Measurements from ENCODE around the gene MS4A8. TPM values are rescaled to one million over a fixed set of nuclear protein-coding genes. Genes with fewer than 3 reads are reported as not detected.

The MS4A8 gene
- total RNA-seq, 3 donors from 2014 or later (not counting 1 experiment from before 2014, with no cell fraction given) = not detected

DNA sequence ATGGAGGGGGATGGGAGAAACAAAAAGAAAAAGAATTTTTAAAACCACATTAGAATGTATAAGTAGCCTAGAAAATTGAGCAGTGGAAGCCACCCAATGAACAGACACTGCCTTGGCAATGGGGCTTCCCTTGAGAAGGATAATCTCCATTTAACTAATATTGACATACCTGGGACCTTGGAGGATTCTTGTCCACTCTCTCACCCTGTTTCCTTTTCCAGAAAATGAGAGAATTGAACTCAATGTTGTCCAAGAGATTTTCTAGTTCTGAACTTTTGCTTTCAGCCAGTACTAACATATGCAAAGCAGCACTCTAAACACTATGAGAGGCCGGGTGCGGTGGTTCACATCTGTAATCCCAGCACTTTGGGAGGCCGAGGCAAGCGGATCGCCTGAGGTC lies 524 bp downstream of the MS4A8 start:
- Histone ChIP-seq H3K4me1 (ENCODE audit: control insufficient read depth, insufficient read depth, low read length) (no peaks in the 10 kb centered on the region), H3K36me3 (ENCODE audit: control insufficient read depth, insufficient read depth, low read length) (no peaks in the 10 kb centered on the region), H3K4me3 (ENCODE audit: low read length) (no peak overlapping the region), H3K27me3 (ENCODE audit: control insufficient read depth, insufficient read depth, low read length) (no peaks in the 10 kb centered on the region), H3K27ac (ENCODE audit: low read length) (no peak overlapping the region), H3K9me3 (ENCODE audit: control insufficient read depth, insufficient read depth, low read length) (no peaks in the 10 kb centered on the region)
- peaks cover 0 to 2% of the 10 kb centered on the region in 2 donors for H3K9me3 Mint-ChIP-seq
- intact Hi-C loops (cut with micrococcal nuclease) = no loop called here
- no peaks in the 10 kb centered on the region for H3K4me1 Mint-ChIP-seq
- TF ChIP-seq, protein P1, sequence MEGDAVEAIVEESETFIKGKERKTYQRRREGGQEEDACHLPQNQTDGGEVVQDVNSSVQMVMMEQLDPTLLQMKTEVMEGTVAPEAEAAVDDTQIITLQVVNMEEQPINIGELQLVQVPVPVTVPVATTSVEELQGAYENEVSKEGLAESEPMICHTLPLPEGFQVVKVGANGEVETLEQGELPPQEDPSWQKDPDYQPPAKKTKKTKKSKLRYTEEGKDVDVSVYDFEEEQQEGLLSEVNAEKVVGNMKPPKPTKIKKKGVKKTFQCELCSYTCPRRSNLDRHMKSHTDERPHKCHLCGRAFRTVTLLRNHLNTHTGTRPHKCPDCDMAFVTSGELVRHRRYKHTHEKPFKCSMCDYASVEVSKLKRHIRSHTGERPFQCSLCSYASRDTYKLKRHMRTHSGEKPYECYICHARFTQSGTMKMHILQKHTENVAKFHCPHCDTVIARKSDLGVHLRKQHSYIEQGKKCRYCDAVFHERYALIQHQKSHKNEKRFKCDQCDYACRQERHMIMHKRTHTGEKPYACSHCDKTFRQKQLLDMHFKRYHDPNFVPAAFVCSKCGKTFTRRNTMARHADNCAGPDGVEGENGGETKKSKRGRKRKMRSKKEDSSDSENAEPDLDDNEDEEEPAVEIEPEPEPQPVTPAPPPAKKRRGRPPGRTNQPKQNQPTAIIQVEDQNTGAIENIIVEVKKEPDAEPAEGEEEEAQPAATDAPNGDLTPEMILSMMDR (IDR thresholded peaks at IDR 0.05) = no peak
- ATAC-seq = no peak
- no peak for DNase-seq
- H3K36me3 Mint-ChIP-seq = no peaks in the 10 kb centered on the region
- no peak overlapping the region for H3K27ac Mint-ChIP-seq
- peaks cover 5 to 8% of the 10 kb centered on the region in 2 donors for H3K27me3 Mint-ChIP-seq (ENCODE audit: low read depth in 2 of 2)
- H3K4me3 Mint-ChIP-seq = no peak overlapping the region
- 100% methylated on average over 5 of the region's 5 CpGs for WGBS (ENCODE audit: insufficient coverage)

DNA sequence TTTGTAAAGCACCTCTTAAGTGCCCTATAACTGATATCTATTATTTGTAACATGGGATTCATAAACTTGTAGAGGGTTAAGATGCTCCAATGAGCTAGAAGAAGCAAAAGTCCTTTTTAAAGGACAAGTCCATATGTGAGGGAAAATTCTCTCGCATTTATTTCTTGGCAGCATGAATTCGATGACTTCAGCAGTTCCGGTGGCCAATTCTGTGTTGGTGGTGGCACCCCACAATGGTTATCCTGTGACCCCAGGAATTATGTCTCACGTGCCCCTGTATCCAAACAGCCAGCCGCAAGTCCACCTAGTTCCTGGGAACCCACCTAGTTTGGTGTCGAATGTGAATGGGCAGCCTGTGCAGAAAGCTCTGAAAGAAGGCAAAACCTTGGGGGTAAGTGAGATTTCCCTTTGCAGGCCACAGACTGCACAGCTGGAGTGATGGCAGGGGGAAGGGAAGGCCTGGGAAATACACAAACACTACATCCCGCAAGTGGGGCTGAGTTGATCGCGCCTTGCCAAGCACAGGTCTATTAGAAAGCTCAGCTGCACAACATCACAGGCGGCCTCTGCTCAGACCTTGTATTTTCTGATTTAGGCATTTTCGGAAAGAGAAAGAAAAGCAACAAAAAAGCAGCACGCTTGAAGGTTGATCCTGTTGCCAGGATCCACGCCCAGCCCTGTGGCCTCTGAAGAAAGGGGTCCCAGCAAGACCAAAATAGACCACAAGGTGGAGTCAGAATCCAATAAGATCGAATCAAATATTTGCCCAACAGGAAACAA lies 1.5 kb downstream of the MS4A8 start:
- Mint-ChIP-seq H3K4me1 (no peaks in the 10 kb centered on the region), H3K27ac (no peak overlapping the region), H3K9me3 (no peaks in the 10 kb centered on the region), H3K36me3 (no peaks in the 10 kb centered on the region), H3K27me3 (ENCODE audit: low read depth in 2 of 2) (peaks cover 0 to 8% of the 10 kb centered on the region in 2 donors), H3K4me3 (no peak overlapping the region)
- no peak for DNase-seq
- H3K4me3 ChIP-seq (ENCODE audit: low read length) = no peak overlapping the region
- TF ChIP-seq, protein P1 (IDR thresholded peaks at IDR 0.05) = no peak
- H3K4me1 ChIP-seq (ENCODE audit: control insufficient read depth, insufficient read depth, low read length) = no peaks in the 10 kb centered on the region
- no peak overlapping the region for H3K27ac ChIP-seq (ENCODE audit: low read length)
- H3K36me3 ChIP-seq (ENCODE audit: control insufficient read depth, insufficient read depth, low read length) = no peaks in the 10 kb centered on the region
- H3K27me3 ChIP-seq (ENCODE audit: control insufficient read depth, insufficient read depth, low read length) = no peaks in the 10 kb centered on the region
- 80% methylated on average over 14 of the region's 14 CpGs for WGBS (ENCODE audit: insufficient coverage)
- no peak for ATAC-seq
- intact Hi-C loops (cut with micrococcal nuclease) = no loop called here
- no peaks in the 10 kb centered on the region for H3K9me3 ChIP-seq (ENCODE audit: control insufficient read depth, insufficient read depth, low read length)

DNA sequence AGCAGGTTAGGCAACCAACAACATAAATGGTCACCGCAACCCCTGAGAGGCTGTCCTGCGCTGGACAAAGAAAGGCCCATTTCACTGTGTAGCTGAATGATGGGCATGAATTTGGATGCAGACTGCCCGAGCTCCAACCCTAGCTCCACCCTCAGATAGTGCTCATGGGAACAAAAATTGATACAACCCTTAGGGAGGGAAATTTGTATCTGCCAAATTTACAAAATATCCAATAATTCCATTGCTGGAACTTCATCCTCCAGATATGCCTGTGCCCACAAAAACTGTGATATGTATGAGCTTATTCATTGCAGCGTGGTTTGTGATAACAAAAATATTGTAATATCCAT lies 2.0 kb downstream of the MS4A8 start:
- WGBS (ENCODE audit: insufficient coverage) = 85% methylated on average over 2 of the region's 4 CpGs
- no peaks in the 10 kb centered on the region for H3K27me3 ChIP-seq (ENCODE audit: control insufficient read depth, insufficient read depth, low read length)

More for the DNA sequence above, 2.0 kb downstream of the MS4A8 start:
- DNase-seq (no peak), ATAC-seq (no peak)
- Mint-ChIP-seq H3K27me3 (ENCODE audit: low read depth in 2 of 2) (peaks cover 0 to 7% of the 10 kb centered on the region in 2 donors), H3K4me3 (no peak overlapping the region), H3K9me3 (no peaks in the 10 kb centered on the region), H3K4me1 (no peaks in the 10 kb centered on the region), H3K27ac (no peak overlapping the region), H3K36me3 (no peaks in the 10 kb centered on the region)
- Histone ChIP-seq H3K4me1 (ENCODE audit: control insufficient read depth, insufficient read depth, low read length) (no peaks in the 10 kb centered on the region), H3K4me3 (ENCODE audit: low read length) (no peak overlapping the region), H3K9me3 (ENCODE audit: control insufficient read depth, insufficient read depth, low read length) (no peaks in the 10 kb centered on the region), H3K36me3 (ENCODE audit: control insufficient read depth, insufficient read depth, low read length) (no peaks in the 10 kb centered on the region), H3K27ac (ENCODE audit: low read length) (no peak overlapping the region)
- TF ChIP-seq, protein P1 (IDR thresholded peaks at IDR 0.05) = no peak
- intact Hi-C loops (cut with micrococcal nuclease) = no loop called here

Measured in natural killer cell (primary cell).